HEK293 (cell line): ENCODE results near the gene MYO18B.

Experiments
- CTCF ChIA-PET: fragments of 350-600 bp; formaldehyde crosslinking; extraction: SDS; loops from one replicate; lab custom pipeline; 2021; ENCODE audit warnings: antibody characterized with exemption; lab: Yijun Ruan, JAX
- POLR2A ChIA-PET: fragments of 300-600 bp; formaldehyde crosslinking; extraction: SDS; loops from one replicate; lab custom pipeline; 2020; ENCODE audit warnings: antibody characterized with exemption, inconsistent platforms; lab: Yijun Ruan, JAX
- H3K27ac ChIP-seq: fragments of 200-500 bp; sonication (Bioruptor generic); 2 replicates; pipeline ENCODE4 v1.5.1; 2014; ENCODE audit warnings: low read depth, low read length, control low read depth, inconsistent platforms; ENCODE audit errors: extremely low read depth
- H3K36me3 ChIP-seq, 2 experiments: fragments of 200-500 bp in 1 of 2; sonication (Bioruptor generic) in 1 of 2; 1 replicate in 1 of 2; 2 replicates in 1 of 2; pipeline ENCODE4 v1.5.1; 2014 to 2017; ENCODE audit warnings: inconsistent platforms in 2 of 2, low read length in 2 of 2; ENCODE audit not compliant: control insufficient read depth in 2 of 2, insufficient read depth in 1 of 2
- H3K4me1 ChIP-seq: fragments of 200-500 bp; sonication (Bioruptor generic); 2 replicates; pipeline ENCODE4 v1.5.1; 2014; ENCODE audit warnings: mild to moderate bottlenecking, low read length, inconsistent platforms; ENCODE audit not compliant: control insufficient read depth, insufficient read depth
- H3K4me3 ChIP-seq: 2 replicates; pipeline ENCODE4 v1.5.1; 2011; ENCODE audit warnings: low read depth, mild to moderate bottlenecking, control low read depth, low read length, moderate library complexity
- H3K9me3 ChIP-seq: fragments of 200-500 bp; sonication (Bioruptor generic); 2 replicates; pipeline ENCODE4 v1.5.1; 2014; ENCODE audit warnings: low read depth, low read length, inconsistent platforms; ENCODE audit not compliant: control insufficient read depth, insufficient read depth
- CTCF ChIP-seq: fragments of 450-650 bp; formaldehyde crosslinking; IDR thresholded peaks from 2 replicates; pipeline ENCODE4 v1.5.1; 2016; ENCODE audit warnings: missing biosample characterization, missing genetic modification characterization
- MEIS1 ChIP-seq: sonication (generic); formaldehyde crosslinking; IDR thresholded peaks from 2 replicates; pipeline ENCODE4 v1.8.1; 2022; ENCODE audit warnings: missing genetic modification reagents, mild to moderate bottlenecking, borderline replicate concordance
- PRDM1 ChIP-seq: fragments of 450-650 bp; formaldehyde crosslinking; IDR thresholded peaks from 2 replicates; pipeline ENCODE4; 2016; ENCODE audit warnings: missing biosample characterization, missing genetic modification characterization
- SCRT1 ChIP-seq: fragments of 450-650 bp; formaldehyde crosslinking; IDR thresholded peaks from 2 replicates; pipeline ENCODE4 v1.5.1; 2016; ENCODE audit warnings: missing biosample characterization, missing genetic modification characterization, borderline replicate concordance
- SCRT2 ChIP-seq: fragments of 450-650 bp; formaldehyde crosslinking; IDR thresholded peaks from 2 replicates; pipeline ENCODE4 v1.5.1; 2016; ENCODE audit warnings: missing biosample characterization, missing genetic modification characterization
- ZBTB26 ChIP-seq: fragments of 450-650 bp; formaldehyde crosslinking; optimal IDR thresholded peaks from 2 replicates; pipeline ENCODE3; 2016; ENCODE audit warnings: missing biosample characterization, mild to moderate bottlenecking, missing genetic modification characterization
- ZNF221 ChIP-seq: fragments of 450-650 bp; formaldehyde crosslinking; IDR thresholded peaks from 2 replicates; pipeline ENCODE4 v1.5.1; 2017; ENCODE audit warnings: missing biosample characterization, missing genetic modification characterization, borderline replicate concordance
- ZNF404 ChIP-seq: fragments of 450-650 bp; formaldehyde crosslinking; IDR thresholded peaks from 2 replicates; pipeline ENCODE4 v1.5.1; 2017; ENCODE audit warnings: missing biosample characterization, missing genetic modification characterization
- ZNF433 ChIP-seq: fragments of 450-650 bp; formaldehyde crosslinking; IDR thresholded peaks from 2 replicates; pipeline ENCODE4 v1.5.1; 2016; ENCODE audit warnings: missing biosample characterization, missing genetic modification characterization, low read depth
- ZNF518A ChIP-seq: fragments of 450-650 bp; formaldehyde crosslinking; conservative IDR thresholded peaks from 2 replicates; pipeline ENCODE4 v1.5.1; 2016; ENCODE audit warnings: low read depth, missing biosample characterization, missing genetic modification characterization
- ZNF654 ChIP-seq: fragments of 450-650 bp; formaldehyde crosslinking; IDR thresholded peaks from 2 replicates; pipeline ENCODE4 v1.5.1; 2016; ENCODE audit warnings: low read depth, missing biosample characterization, missing genetic modification characterization
- ZNF670 ChIP-seq: fragments of 450-650 bp; formaldehyde crosslinking; IDR thresholded peaks from 2 replicates; pipeline ENCODE4 v1.5.1; 2016; ENCODE audit warnings: missing biosample characterization, missing genetic modification characterization, low read depth
- ZNF776 ChIP-seq: fragments of 450-650 bp; formaldehyde crosslinking; IDR thresholded peaks from 2 replicates; pipeline ENCODE4 v1.5.0; 2017; ENCODE audit warnings: missing biosample characterization, missing genetic modification characterization, borderline replicate concordance

Gene MYO18B

GRCh38 chr22:25757686-25758085 lies 15.7 kb downstream of the MYO18B start (continued):
- no peak for TF ChIP-seq CTCF (tag by site-specific recombination)
- TF ChIP-seq ZNF404 (tag by site-specific recombination): no peak
- no peak for TF ChIP-seq SCRT2 (tag by site-specific recombination)
- TF ChIP-seq ZBTB26 (tag by site-specific recombination): no peak
- TF ChIP-seq ZNF670 (tag by site-specific recombination): no peak
- no peak for TF ChIP-seq ZNF654 (tag by site-specific recombination)
- no peak for TF ChIP-seq ZNF433 (tag by site-specific recombination)
- TF ChIP-seq ZNF221 (tag by site-specific recombination): no peak

GRCh38 chr22:25758316-25758715 lies 16.3 kb downstream of the MYO18B start:
- CTCF ChIA-PET: interaction anchor here (0.7 to 1.5 kb wide), 4 partner anchors 13 to 425 kb away, joined by 3 to 6 read pairs (median 4); no protein-coding TSS in a partner anchor
- 0 out of 2 replicates have a peak, but pooled peaks have one; percentile 1 for TF ChIP-seq SCRT1 (tag by site-specific recombination)
- no peak for TF ChIP-seq ZNF776 (tag by site-specific recombination)
- 0 out of 2 replicates have a peak, but pooled peaks have one; percentile 7 for TF ChIP-seq PRDM1 (tag by site-specific recombination)
- peak; percentile 50 for TF ChIP-seq SCRT2 (tag by site-specific recombination)
- no peaks in the 10 kb centered on the region for H3K4me1 ChIP-seq
- no peak overlapping the region for H3K4me3 ChIP-seq
- POLR2A ChIA-PET: no interaction called here
- no peaks in the 10 kb centered on the region for H3K36me3 ChIP-seq
- no peaks in the 10 kb centered on the region for H3K9me3 ChIP-seq
- no peak overlapping the region for H3K27ac ChIP-seq

GRCh38 chr22:25759825-25760231 lies 17.8 kb downstream of the MYO18B start:
- POLR2A ChIA-PET: no interaction called here
- CTCF ChIA-PET: interaction anchor here (0.7 to 2.2 kb wide), 4 partner anchors 13 to 762 kb away, joined by 3 to 13 read pairs (median 7); no protein-coding TSS in a partner anchor
- no peak overlapping the region for H3K27ac ChIP-seq

More at GRCh38 chr22:25759825-25760231, 17.8 kb downstream of the MYO18B start:
- Histone ChIP-seq H3K9me3 (no peaks in the 10 kb centered on the region), H3K4me3 (no peak overlapping the region), H3K4me1 (no peaks in the 10 kb centered on the region), H3K36me3 (no peaks in the 10 kb centered on the region)
- TF ChIP-seq ZNF518A: no peak
- TF ChIP-seq MEIS1: peak; percentile 73; the same call in 1 of the 2 replicates
